ENCODE results near the gene S100A13.

GRCh38 chr1:153607381-153607780 lies 19.9 kb downstream of the S100A13 start:
- TF ChIP-seq CTCF (IDR thresholded peaks at IDR 0.05) (no peak), POLR2A (IDR thresholded peaks at IDR 0.05) (no peak)
